ENCODE results near the gene IFFO2.

DNA sequence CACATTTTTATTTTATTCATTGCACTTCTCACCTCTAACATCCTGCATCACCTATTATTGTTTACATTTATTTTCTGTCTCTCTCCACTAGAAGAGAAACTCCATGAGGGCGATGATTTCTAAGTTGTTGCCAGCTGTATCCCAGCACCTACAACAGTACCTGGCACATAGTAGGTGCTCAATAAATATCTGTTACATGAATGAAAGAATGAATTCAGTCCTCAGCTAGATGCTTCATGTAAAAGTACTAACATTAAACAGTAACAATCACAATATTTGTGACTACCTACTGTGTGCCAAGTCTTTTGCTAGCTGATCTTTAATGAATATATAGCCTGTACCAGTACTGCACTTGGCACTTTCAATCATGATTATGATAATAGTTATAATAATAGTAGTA is 100.0 kb downstream of the IFFO2 start:
- TF ChIP-seq, protein P1, sequence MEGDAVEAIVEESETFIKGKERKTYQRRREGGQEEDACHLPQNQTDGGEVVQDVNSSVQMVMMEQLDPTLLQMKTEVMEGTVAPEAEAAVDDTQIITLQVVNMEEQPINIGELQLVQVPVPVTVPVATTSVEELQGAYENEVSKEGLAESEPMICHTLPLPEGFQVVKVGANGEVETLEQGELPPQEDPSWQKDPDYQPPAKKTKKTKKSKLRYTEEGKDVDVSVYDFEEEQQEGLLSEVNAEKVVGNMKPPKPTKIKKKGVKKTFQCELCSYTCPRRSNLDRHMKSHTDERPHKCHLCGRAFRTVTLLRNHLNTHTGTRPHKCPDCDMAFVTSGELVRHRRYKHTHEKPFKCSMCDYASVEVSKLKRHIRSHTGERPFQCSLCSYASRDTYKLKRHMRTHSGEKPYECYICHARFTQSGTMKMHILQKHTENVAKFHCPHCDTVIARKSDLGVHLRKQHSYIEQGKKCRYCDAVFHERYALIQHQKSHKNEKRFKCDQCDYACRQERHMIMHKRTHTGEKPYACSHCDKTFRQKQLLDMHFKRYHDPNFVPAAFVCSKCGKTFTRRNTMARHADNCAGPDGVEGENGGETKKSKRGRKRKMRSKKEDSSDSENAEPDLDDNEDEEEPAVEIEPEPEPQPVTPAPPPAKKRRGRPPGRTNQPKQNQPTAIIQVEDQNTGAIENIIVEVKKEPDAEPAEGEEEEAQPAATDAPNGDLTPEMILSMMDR (conservative IDR thresholded peaks at IDR 0.05) = no peak
- no peak for TF ChIP-seq EZH2 (IDR thresholded peaks at IDR 0.05; ENCODE audit: low read depth)

Measured in PC-9 (cell line).